Kidney (tissue), 14 donors: ENCODE measurements around the gene ITPR1. TPM values are rescaled to one million over a fixed set of nuclear protein-coding genes. Genes with fewer than 3 reads are reported as not detected.

ENCODE experiments used
- DNase-seq, 5 donors: peaks; one replicate each; pipeline ENCODE4 v3.0.0-alpha.2; 2013 to 2020
- FAIRE-seq: peaks from 2 replicates; lab custom pipeline; 2012; peaks lifted over from hg19 to GRCh38; lab: Jason Lieb, UNC
- H3K27ac ChIP-seq, 2 donors: one replicate each; pipeline ENCODE4 v1.7.0; 2013; ENCODE audit warnings: low read depth in 2 of 2, low read length in 2 of 2, inconsistent platforms in 1 of 2
- H3K27me3 ChIP-seq: one replicate; pipeline ENCODE4 v1.7.1; 2013; ENCODE audit warnings: low read length, inconsistent platforms; ENCODE audit not compliant: control insufficient read depth, insufficient read depth
- H3K36me3 ChIP-seq, 3 donors: one replicate each; pipeline versions ENCODE4 v1.7.0 to v1.7.1; 2013; ENCODE audit warnings: low read length in 3 of 3, control low read depth in 1 of 3, inconsistent platforms in 1 of 3; ENCODE audit not compliant: insufficient read depth in 3 of 3, control insufficient read depth in 2 of 3
- H3K4me1 ChIP-seq, 3 donors: one replicate each; pipeline versions ENCODE4 v1.7.0 to v1.7.1; 2013; ENCODE audit warnings: low read length in 3 of 3, inconsistent platforms in 1 of 3, low read depth in 1 of 3; ENCODE audit not compliant: control insufficient read depth in 2 of 3, insufficient read depth in 2 of 3
- H3K4me3 ChIP-seq, 3 donors: one replicate each; pipeline versions ENCODE4 v1.7.0 to v1.8.1; 2013; ENCODE audit warnings: low read length in 3 of 3, control low read depth in 1 of 3, inconsistent platforms in 1 of 3
- H3K9ac ChIP-seq, 3 donors: one replicate each; pipeline versions ENCODE4 v1.7.0 to v1.7.1; 2013; ENCODE audit warnings: low read length in 3 of 3, control low read depth in 1 of 3, inconsistent platforms in 1 of 3
- H3K9me3 ChIP-seq, 3 donors: one replicate each; pipeline versions ENCODE4 v1.7.0 to v1.7.1; 2013; ENCODE audit warnings: low read length in 3 of 3, control low read depth in 1 of 3, inconsistent platforms in 1 of 3; ENCODE audit not compliant: control insufficient read depth in 2 of 3, insufficient read depth in 1 of 3
- intact Hi-C: fragments of 100-400 bp; cut with DNase I; formaldehyde crosslinking; loops from one replicate; pipeline ENCODE4 v1.11.1; 2022
- polyA plus RNA-seq: library from polyadenylated mRNA; stranded (reverse); fragments of 350-450 nt; fragmentation: Illumina TruSeq; extraction: RNeasy Lipid Tissue Mini Kit (QIAGEN cat#74804); gene quantifications from one replicate; pipeline ENCODE4 v1.2.3, GENCODE V29; 2014; ENCODE audit warnings: low read depth, low replicate concordance; ENCODE audit not compliant: insufficient read depth
- total RNA-seq: library from RNA; stranded (reverse); fragmentation: NEBNext Ultra II Directional; extraction: Animal tissue kit (Norgen Biotek cat#: 25700); gene quantifications from one replicate; pipeline ENCODE4 v1.2.1, GENCODE V29; 2021
- TF ChIP-seq, protein P1 (sequence below): IDR thresholded peaks from 3 replicates; pipeline ENCODE4 v1.5.1; 2012; ENCODE audit warnings: mild to moderate bottlenecking, moderate library complexity, borderline replicate concordance; ENCODE audit not compliant: insufficient read depth; ENCODE audit errors: extremely low read depth
- donor health status: control.
- donor health status: control.
- donor health status: control.
- donor health status: control.
- donor health status: control.
- donor health status: DM: yes; HTN: yes; CAD: no.
- donor health status: Normal renal cell carcinoma (clear cell type).

Gene ITPR1
- total and polyA plus RNA-seq, 2 donors from 2014 or later, result 30.2 to 81.2 TPM

DNA sequence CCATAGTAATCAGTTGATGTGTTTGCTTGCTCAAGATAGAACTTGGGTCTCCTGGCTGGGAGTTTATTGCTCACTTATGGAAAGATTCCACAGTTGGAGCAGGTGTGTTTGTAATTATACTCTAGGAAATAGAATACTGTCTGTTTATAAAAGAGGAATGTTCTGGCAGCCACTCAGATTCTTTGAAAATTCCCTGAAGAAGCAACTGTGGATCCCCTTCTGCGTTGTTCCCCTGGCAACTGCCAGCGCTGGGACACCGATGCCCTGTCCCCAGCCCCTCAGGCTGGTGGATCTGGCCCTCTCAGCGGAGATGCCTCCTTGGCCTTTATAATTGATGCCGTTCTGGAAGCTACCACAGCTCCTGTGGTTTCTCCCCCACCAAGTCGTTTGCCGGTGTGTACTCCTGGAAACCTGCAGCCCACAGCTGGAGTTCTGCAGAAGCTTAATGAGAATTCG is 225.9 kb downstream of the ITPR1 start:
- H3K9ac ChIP-seq, result peak overlapping the region in 1 of 3 donors; percentile 42

DNA sequence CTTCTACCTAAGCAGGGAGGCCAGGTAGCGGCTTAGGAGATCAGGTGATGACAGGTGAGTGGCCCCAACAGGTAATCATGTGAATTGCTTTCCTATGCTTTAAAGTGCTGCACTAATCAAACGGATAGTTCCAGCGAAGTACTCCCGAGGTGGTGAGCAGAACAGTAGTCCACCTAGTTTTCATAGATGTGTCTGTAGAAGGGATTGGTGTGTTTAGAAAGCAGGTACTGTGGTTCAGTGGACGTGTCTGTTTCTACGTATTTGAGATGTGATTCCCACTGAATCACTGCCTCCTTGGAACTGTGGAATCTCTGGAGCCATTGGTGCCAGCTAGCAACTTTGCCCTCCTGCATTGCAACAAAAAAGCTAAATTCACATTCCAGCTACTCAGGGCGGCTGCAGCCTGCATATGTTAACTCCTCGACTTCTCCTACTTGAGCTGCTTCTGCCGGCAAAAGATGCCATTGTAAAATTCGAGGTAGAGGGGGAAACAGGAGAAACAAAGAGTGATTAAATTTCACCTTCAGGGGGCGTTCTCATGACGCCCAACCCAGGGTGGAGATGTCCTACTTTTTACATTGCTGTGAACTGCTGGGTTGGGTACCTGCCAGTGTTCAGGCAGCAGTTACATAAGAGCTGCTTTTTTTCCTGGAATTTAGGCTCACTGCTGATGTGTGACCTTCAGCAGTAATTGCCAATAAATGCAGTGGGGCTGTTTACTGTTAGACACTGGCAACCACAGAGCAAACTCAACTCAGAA is 227.3 kb downstream of the ITPR1 start:
- DNase-seq (peak in 4 of 5 donors; percentile 60 to 85 (median 72)), FAIRE-seq (peak; percentile 58)
- H3K27me3 ChIP-seq, result no peaks in the 10 kb centered on the region
- no peak overlapping the region for H3K4me3 ChIP-seq
- peak overlapping the region in 1 of 3 donors; percentile 65 for H3K9ac ChIP-seq
- H3K9me3 ChIP-seq, result no peaks in the 10 kb centered on the region
- peak overlapping the region; percentile 86 to 89 for H3K27ac ChIP-seq
- H3K36me3 ChIP-seq, result peaks cover 0 to 3% (median 1%) of the 10 kb centered on the region in 3 donors
- H3K4me1 ChIP-seq, result peaks cover 0 to 54% (median 30%) of the 10 kb centered on the region in 3 donors
- intact Hi-C loops, result no loop called here
- TF ChIP-seq, protein P1, sequence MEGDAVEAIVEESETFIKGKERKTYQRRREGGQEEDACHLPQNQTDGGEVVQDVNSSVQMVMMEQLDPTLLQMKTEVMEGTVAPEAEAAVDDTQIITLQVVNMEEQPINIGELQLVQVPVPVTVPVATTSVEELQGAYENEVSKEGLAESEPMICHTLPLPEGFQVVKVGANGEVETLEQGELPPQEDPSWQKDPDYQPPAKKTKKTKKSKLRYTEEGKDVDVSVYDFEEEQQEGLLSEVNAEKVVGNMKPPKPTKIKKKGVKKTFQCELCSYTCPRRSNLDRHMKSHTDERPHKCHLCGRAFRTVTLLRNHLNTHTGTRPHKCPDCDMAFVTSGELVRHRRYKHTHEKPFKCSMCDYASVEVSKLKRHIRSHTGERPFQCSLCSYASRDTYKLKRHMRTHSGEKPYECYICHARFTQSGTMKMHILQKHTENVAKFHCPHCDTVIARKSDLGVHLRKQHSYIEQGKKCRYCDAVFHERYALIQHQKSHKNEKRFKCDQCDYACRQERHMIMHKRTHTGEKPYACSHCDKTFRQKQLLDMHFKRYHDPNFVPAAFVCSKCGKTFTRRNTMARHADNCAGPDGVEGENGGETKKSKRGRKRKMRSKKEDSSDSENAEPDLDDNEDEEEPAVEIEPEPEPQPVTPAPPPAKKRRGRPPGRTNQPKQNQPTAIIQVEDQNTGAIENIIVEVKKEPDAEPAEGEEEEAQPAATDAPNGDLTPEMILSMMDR, result peak; percentile 48

More for the DNA sequence above, 225.9 kb downstream of the ITPR1 start:
- Histone ChIP-seq H3K27me3 (no peaks in the 10 kb centered on the region), H3K9me3 (no peaks in the 10 kb centered on the region), H3K4me3 (no peak overlapping the region), H3K36me3 (no peaks in the 10 kb centered on the region), H3K27ac (peak overlapping the region; percentile 86 to 89), H3K4me1 (peaks cover 0 to 51% (median 24%) of the 10 kb centered on the region in 3 donors)
- peak in 3 of 5 donors; percentile 52 to 71 (median 55) for DNase-seq
- TF ChIP-seq, protein P1, result no peak
- intact Hi-C loops, result loop anchor here (10.0 kb wide), 1 partner anchor 336 kb away; no protein-coding TSS in a partner anchor
- FAIRE-seq, result no peak

DNA sequence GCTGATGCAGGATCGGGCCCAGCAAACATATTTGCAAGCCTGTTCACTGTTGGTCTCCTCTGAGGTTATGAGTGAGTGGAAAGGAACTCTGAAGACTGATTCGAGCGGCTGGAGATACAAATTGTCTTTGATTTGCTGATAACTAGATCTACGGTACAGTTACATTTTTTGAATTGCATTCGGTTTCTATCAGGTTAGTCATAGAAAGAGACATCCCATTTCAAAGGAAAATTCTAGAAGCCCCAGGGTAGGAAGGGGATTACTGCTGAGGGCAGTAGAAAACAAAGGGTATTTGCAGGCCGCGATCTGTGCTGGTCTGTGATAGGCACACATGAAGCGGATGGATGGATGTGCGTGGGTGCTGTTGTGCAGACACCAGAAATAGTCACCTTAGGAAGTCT is 228.4 kb downstream of the ITPR1 start:
- FAIRE-seq, result no peak

More for the DNA sequence above, 228.4 kb downstream of the ITPR1 start:
- TF ChIP-seq, protein P1, result no peak
- Histone ChIP-seq H3K4me3 (no peak overlapping the region), H3K27ac (peak overlapping the region; percentile 69 to 86), H3K27me3 (no peaks in the 10 kb centered on the region), H3K4me1 (peaks cover 0 to 54% (median 30%) of the 10 kb centered on the region in 3 donors), H3K9me3 (no peaks in the 10 kb centered on the region), H3K9ac (peak overlapping the region in 1 of 3 donors; percentile 57), H3K36me3 (peaks cover 0 to 3% (median 3%) of the 10 kb centered on the region in 3 donors)
- no peak for DNase-seq
- intact Hi-C loops, result no loop called here
